C4-2B (cell line): ENCODE data around the gene IGSF9.

Source experiments
- H3K27ac ChIP-seq: fragments of 450-650 bp; 2 replicates; pipeline ENCODE4 v1.5.1; 2017
- CTCF ChIP-seq: fragments of 450-650 bp; conservative IDR thresholded peaks from 2 replicates; pipeline ENCODE4 v1.5.1; 2017; ENCODE audit warnings: mild to moderate bottlenecking
- ZFX ChIP-seq: fragments of 450-650 bp; IDR thresholded peaks from 2 replicates; pipeline ENCODE4 v1.6.1; 2017

IGSF9 gene

GRCh38 chr1:159919236-159919865, 26.1 kb downstream of the IGSF9 start:
- no peak overlapping the region for H3K27ac ChIP-seq
- TF ChIP-seq CTCF = no peak
- no peak for TF ChIP-seq ZFX

GRCh38 chr1:159918352-159919200, 26.8 kb downstream of the IGSF9 start:
- no peak overlapping the region for H3K27ac ChIP-seq
- TF ChIP-seq CTCF = no peak
- TF ChIP-seq ZFX = no peak

DNA sequence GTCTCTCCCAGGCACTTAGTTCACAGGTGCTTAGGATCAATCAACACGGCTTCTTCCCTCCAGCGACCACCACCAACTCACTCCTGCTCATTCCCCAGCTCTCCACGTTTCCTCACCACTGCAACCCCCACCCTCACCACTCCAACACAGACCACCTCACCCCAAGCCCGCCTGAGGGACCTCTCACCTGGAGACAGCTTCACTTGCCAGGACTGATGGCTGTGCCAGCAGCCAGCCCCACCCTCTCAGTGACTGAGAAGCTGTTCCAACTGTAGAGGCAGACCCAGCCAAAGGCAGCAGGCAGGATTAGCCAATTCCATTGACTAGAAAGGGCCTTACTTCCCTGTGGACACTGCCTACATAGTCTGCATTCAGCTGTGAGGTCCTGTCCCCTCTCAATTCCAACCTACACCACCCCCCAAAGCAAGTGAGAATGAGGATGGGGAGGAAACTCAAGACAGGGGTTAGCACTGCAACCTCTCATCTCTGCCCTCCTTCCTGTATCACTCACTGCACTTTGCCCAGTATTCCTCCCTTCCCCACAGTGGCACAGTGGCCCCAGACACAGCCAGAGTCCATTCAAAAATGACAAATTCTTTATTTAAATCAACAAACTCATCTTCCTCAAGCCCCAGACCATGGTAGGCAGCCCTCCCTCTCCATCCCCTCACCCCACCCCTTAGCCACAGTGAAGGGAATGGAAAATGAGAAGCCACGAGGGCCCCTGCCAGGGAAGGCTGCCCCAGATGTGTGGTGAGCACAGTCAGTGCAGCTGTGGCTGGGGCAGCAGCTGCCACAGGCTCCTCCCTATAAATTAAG, 27.7 kb downstream of the IGSF9 start:
- TF ChIP-seq ZFX (no peak), CTCF (no peak)
- no peak overlapping the region for H3K27ac ChIP-seq

- H3K27ac ChIP-seq = peak overlapping the region; percentile 14; the same call in 1 of the 2 replicates
- TF ChIP-seq ZFX (no peak), CTCF (no peak)
Observed at GRCh38 chr1:159916242-159917051, 29.0 kb downstream of the IGSF9 start.

- no peak overlapping the region for H3K27ac ChIP-seq
- TF ChIP-seq CTCF (no peak), ZFX (no peak)
Observed at GRCh38 chr1:159915571-159916241, 29.7 kb downstream of the IGSF9 start.

- no peak overlapping the region for H3K27ac ChIP-seq
- TF ChIP-seq CTCF = no peak
- TF ChIP-seq ZFX = no peak
Observed at GRCh38 chr1:159914252-159915018, 31.0 kb downstream of the IGSF9 start.
